Small intestine (tissue), 7 donors: ENCODE results near the gene EXOSC10. TPM values are rescaled to one million over a fixed set of nuclear protein-coding genes. Genes with fewer than 3 reads are reported as not detected.
"Not testable (repeated sequence)": the region's sequence is repeated elsewhere in the genome, so short reads cannot be mapped to it uniquely, and the experiment has no call there.

Experiments used
- DNase-seq, 2 donors: peaks; one replicate each; pipeline versions ENCODE4 v3.0.0 to v3.0.0-alpha.2; 2013
- FAIRE-seq: peaks from 2 replicates; lab custom pipeline; 2012; peaks lifted over from hg19 to GRCh38; lab: Jason Lieb, UNC
- H3K27ac ChIP-seq, 3 donors: one replicate each; pipeline ENCODE4 v1.5.1; 2013; ENCODE audit warnings: low read length in 2 of 3, mild to moderate bottlenecking in 2 of 3, control low read depth in 1 of 3, inconsistent platforms in 1 of 3, low read depth in 1 of 3, moderate library complexity in 1 of 3
- H3K27me3 ChIP-seq, 3 donors: one replicate each; pipeline ENCODE4 v1.6.1; 2013; ENCODE audit warnings: low read length in 3 of 3, inconsistent platforms in 1 of 3; ENCODE audit not compliant: control insufficient read depth in 3 of 3, insufficient read depth in 3 of 3
- H3K36me3 ChIP-seq, 3 donors: one replicate each; pipeline ENCODE4 v1.6.1; 2013; ENCODE audit warnings: low read length in 3 of 3, inconsistent platforms in 1 of 3, low read depth in 1 of 3, mild to moderate bottlenecking in 1 of 3, moderate library complexity in 1 of 3; ENCODE audit not compliant: control insufficient read depth in 3 of 3, insufficient read depth in 2 of 3
- H3K4me1 ChIP-seq, 3 donors: one replicate each; pipeline ENCODE4 v1.6.1; 2013; ENCODE audit warnings: low read length in 2 of 3, inconsistent platforms in 1 of 3, low read depth in 1 of 3, mild to moderate bottlenecking in 1 of 3, moderate library complexity in 1 of 3; ENCODE audit not compliant: control insufficient read depth in 3 of 3, insufficient read depth in 2 of 3
- H3K4me3 ChIP-seq, 3 donors: one replicate each; pipeline ENCODE4 v1.5.1; 2013; ENCODE audit warnings: low read length in 3 of 3, control low read depth in 1 of 3, inconsistent platforms in 1 of 3, low read depth in 1 of 3, mild to moderate bottlenecking in 1 of 3, moderate library complexity in 1 of 3
- H3K9me3 ChIP-seq, 2 donors: one replicate each; pipeline ENCODE4 v1.6.1; 2013; ENCODE audit warnings: low read depth in 1 of 2, low read length in 1 of 2; ENCODE audit not compliant: control insufficient read depth in 2 of 2, insufficient read depth in 1 of 2
- WGBS, 3 donors: extraction: QIAGEN DNeasy Blood & Tissue Kit; methylation state at CpG; one replicate each; pipeline ENCODE4 v1.1.7; 2013; 5-methylcytosine and 5-hydroxymethylcytosine counted together
- polyA plus RNA-seq, 4 donors: library from polyadenylated mRNA; stranded (reverse) in 3 of 4; unstranded in 1 of 4; fragments of 200-250 nt in 3 of 4; fragments of 120-200 nt in 1 of 4; gene quantifications; one replicate each; pipeline versions ENCODE4 v1.2.1 to v1.2.3, GENCODE V29; 2013
- donor health status: healthy with polysubstance abuse.
- donor health status: control.
- donor health status: control.
- donor health status: Bipolar disorder and iron deficiency.
- donor health status: healthy.

The EXOSC10 gene
- polyA plus RNA-seq, 4 donors, result 30.1 to 58.5 (median 34.8) TPM

GRCh38 chr1:11063937-11064537 lies 35.6 kb downstream of the EXOSC10 start:
- H3K4me1 ChIP-seq, H3K4me3 ChIP-seq, DNase-seq, H3K27me3 ChIP-seq, FAIRE-seq, H3K27ac ChIP-seq, H3K9me3 ChIP-seq: not testable (repeated sequence)
- peaks cover 14 to 56% (median 19%) of the 10 kb centered on the region in 3 donors for H3K36me3 ChIP-seq
- 88 to 90% (median 90%) methylated on average over 17 to 18 of the region's 18 CpGs for WGBS, 3 donors

GRCh38 chr1:11062965-11063401 lies 36.7 kb downstream of the EXOSC10 start:
- peaks cover 0 to 2% of the 10 kb centered on the region in 2 donors for H3K9me3 ChIP-seq
- peaks cover 7 to 53% (median 11%) of the 10 kb centered on the region in 3 donors for H3K36me3 ChIP-seq
- H3K4me3 ChIP-seq, result no peak overlapping the region
- H3K27ac ChIP-seq, result peak overlapping the region in 1 of 3 donors; percentile 46
- no peaks in the 10 kb centered on the region for H3K27me3 ChIP-seq
- DNase-seq (no peak), FAIRE-seq (no peak)
- H3K4me1 ChIP-seq, result peaks cover 3 to 12% (median 3%) of the 10 kb centered on the region in 3 donors
- WGBS, 3 donors, result 62 to 75% (median 63%) methylated on average over 3 of the region's 3 CpGs

GRCh38 chr1:11061652-11062365 lies 37.9 kb downstream of the EXOSC10 start:
- Histone ChIP-seq H3K27ac (no peak overlapping the region), H3K9me3 (peaks cover 0 to 2% of the 10 kb centered on the region in 2 donors), H3K4me3 (no peak overlapping the region), H3K4me1 (peaks cover 3 to 12% (median 3%) of the 10 kb centered on the region in 3 donors), H3K36me3 (peaks cover 7 to 56% (median 9%) of the 10 kb centered on the region in 3 donors), H3K27me3 (no peaks in the 10 kb centered on the region)
- DNase-seq (no peak), FAIRE-seq (no peak)
- WGBS, 3 donors, result 61 to 76% (median 62%) methylated on average over 5 of the region's 5 CpGs

GRCh38 chr1:11059968-11060830 lies 39.5 kb downstream of the EXOSC10 start, which contains the start of gene SRM:
SRM (minus strand) TSS chr1:11060018; CDS start chr1:11059943, 75 bp downstream.
- Histone ChIP-seq H3K9me3 (peaks cover 0 to 2% of the 10 kb centered on the region in 2 donors), H3K36me3 (peaks cover 3 to 54% (median 11%) of the 10 kb centered on the region in 3 donors), H3K27ac (peak within 1 kb of the TSS; percentile 45 to 82 (median 50)), H3K4me1 (peaks cover 3 to 12% (median 3%) of the 10 kb centered on the region in 3 donors), H3K4me3 (peak within 1 kb of the TSS; percentile 84 to 91 (median 90)), H3K27me3 (no peaks in the 10 kb centered on the region)
- DNase-seq (peak; percentile 90 to 95), FAIRE-seq (no peak)
- 0 to 2% (median 0%) methylated on average over 41 to 83 of the region's 83 CpGs for WGBS, 3 donors

GRCh38 chr1:11059155-11059967 lies 40.3 kb downstream of the EXOSC10 start:
- WGBS, 3 donors, result 1% methylated on average over 38 to 72 of the region's 72 CpGs
- H3K36me3 ChIP-seq, result peaks cover 0 to 55% (median 11%) of the 10 kb centered on the region in 3 donors
- peak overlapping the region; percentile 65 to 91 (median 90) for H3K4me3 ChIP-seq
- H3K27ac ChIP-seq, result peak overlapping the region in 1 of 3 donors; percentile 45
- peaks cover 3 to 12% (median 3%) of the 10 kb centered on the region in 3 donors for H3K4me1 ChIP-seq
- DNase-seq (peak; percentile 24 to 29), FAIRE-seq (no peak)
- H3K9me3 ChIP-seq, result no peaks in the 10 kb centered on the region
- H3K27me3 ChIP-seq, result no peaks in the 10 kb centered on the region

- WGBS, 3 donors, result 11 to 47% (median 18%) methylated on average over 25 to 28 of the region's 28 CpGs
- Histone ChIP-seq H3K36me3 (peaks cover 0 to 56% (median 11%) of the 10 kb centered on the region in 3 donors), H3K27me3 (no peaks in the 10 kb centered on the region), H3K4me3 (peak overlapping the region in 2 of 3 donors; percentile 65 to 90), H3K9me3 (no peaks in the 10 kb centered on the region), H3K27ac (no peak overlapping the region), H3K4me1 (peaks cover 3 to 12% (median 3%) of the 10 kb centered on the region in 3 donors)
- peak; percentile 20 to 32 for DNase-seq
- FAIRE-seq, result no peak
Observed at GRCh38 chr1:11058595-11059154, 41.0 kb downstream of the EXOSC10 start.

GRCh38 chr1:11058026-11058425 lies 41.6 kb downstream of the EXOSC10 start:
- no peak for DNase-seq
- Histone ChIP-seq H3K36me3 (peaks cover 0 to 52% (median 11%) of the 10 kb centered on the region in 3 donors), H3K4me1 (peaks cover 3 to 12% (median 3%) of the 10 kb centered on the region in 3 donors), H3K27me3 (no peaks in the 10 kb centered on the region), H3K9me3 (no peaks in the 10 kb centered on the region), H3K27ac (no peak overlapping the region), H3K4me3 (no peak overlapping the region)
- WGBS, 3 donors, result 93 to 95% (median 93%) methylated on average over 14 of the region's 14 CpGs
- FAIRE-seq, result no peak
